Measurements from ENCODE around the gene BLOC1S5.

DNA sequence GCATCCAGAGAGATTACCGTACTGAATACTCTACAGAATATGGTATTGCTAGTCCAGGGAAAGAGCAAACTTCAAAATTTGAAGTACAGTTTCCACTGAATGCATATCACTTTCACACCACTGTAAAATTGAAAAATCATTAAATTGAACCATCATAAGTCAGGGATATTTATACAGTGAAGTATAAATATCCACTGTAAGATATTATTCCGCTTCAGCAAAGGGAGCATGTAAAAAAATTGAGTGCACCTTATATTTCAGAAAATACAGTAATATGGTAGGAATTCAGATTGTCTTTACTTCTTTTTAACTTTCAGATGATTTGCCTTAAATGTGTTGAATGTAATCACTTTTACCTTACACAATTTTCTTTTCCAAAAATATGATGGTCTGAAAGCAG is 92.7 kb downstream of the BLOC1S5 start:
- TF ChIP-seq EZH2 (IDR thresholded peaks at IDR 0.05; ENCODE audit: insufficient read depth, poor library complexity, severe bottlenecking) (no peak), EZH2phosphoT487 (IDR thresholded peaks at IDR 0.05; ENCODE audit: insufficient read depth, low read depth) (no peak)
